ENCODE results near the gene LRRC58.

DNA sequence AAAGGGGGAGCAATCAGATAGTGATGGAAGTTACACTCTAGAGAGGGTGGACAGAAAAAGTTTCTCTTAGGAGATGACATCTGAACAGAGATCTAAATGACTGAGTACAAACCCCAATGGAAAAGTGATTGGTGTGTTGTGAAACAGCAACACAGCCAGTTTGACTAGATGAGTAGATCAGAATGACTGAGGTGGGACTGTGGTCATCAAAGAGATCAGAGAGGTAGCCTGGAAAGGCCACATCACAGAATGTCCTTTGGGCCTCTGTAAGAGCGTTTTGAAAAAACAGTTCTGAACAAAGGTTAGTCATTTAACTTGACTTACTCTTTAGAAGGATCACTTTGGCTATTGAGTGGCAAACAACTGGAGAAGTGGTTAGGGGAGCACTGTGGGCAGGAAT, 10.6 kb downstream of the LRRC58 start:
- TF ChIP-seq, protein P1, sequence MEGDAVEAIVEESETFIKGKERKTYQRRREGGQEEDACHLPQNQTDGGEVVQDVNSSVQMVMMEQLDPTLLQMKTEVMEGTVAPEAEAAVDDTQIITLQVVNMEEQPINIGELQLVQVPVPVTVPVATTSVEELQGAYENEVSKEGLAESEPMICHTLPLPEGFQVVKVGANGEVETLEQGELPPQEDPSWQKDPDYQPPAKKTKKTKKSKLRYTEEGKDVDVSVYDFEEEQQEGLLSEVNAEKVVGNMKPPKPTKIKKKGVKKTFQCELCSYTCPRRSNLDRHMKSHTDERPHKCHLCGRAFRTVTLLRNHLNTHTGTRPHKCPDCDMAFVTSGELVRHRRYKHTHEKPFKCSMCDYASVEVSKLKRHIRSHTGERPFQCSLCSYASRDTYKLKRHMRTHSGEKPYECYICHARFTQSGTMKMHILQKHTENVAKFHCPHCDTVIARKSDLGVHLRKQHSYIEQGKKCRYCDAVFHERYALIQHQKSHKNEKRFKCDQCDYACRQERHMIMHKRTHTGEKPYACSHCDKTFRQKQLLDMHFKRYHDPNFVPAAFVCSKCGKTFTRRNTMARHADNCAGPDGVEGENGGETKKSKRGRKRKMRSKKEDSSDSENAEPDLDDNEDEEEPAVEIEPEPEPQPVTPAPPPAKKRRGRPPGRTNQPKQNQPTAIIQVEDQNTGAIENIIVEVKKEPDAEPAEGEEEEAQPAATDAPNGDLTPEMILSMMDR (IDR thresholded peaks at IDR 0.05) = no peak
- no peak for TF ChIP-seq POLR2A (IDR thresholded peaks at IDR 0.05)
